ENCODE data around the gene AQP7. TPM values are rescaled to one million over a fixed set of nuclear protein-coding genes. Genes with fewer than 3 reads are reported as not detected.
A peak's percentile ranks its signal among the peaks of the same experiment; 100 is the strongest.

Gene AQP7
- total and polyA plus RNA-seq, 9 of the 15 experiments (the other 6 are each of a cell fraction or from before 2014, with no cell fraction given): 0.04 to 0.53 (median 0.07) TPM; not detected in 4

DNA sequence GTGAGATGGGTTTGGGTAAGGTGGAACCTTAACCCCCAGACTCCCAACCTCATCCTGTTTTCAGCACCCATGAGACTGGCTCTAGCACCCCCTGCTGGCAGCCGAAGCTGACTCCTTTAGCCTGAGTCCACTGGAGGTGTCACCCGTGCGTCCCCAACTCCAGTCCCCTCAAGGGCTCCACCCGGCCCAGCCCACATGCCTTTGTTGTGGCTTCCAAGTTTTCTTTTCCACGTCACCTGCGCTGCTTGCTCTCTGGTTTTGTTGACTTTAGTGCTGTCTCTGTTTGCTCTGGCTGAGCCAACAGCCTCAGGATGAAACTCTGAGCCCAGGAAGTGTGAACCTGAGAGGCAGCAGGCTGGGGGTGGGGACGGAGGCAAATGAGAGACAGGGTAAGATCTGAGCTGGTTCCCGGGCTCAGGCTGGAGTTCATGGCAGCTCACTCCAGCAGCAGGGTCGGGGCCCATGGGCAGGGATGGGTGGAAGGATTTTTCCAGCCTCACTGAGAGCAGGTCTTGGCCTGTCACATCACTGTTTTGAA lies 13.2 kb upstream of the AQP7 start (continued):
- TF ChIP-seq SIRT6 (IDR thresholded peaks at IDR 0.05; ENCODE audit: low read depth, low read length) (no peak), ZNF561 (CRISPR knock-in tag; conservative IDR thresholded peaks at IDR 0.05) (no peak), GABPB2 (CRISPR knock-in tag; conservative IDR thresholded peaks at IDR 0.05) (no peak), ARNT (IDR thresholded peaks at IDR 0.05) (no peak), FOXA3 (CRISPR knock-in tag; conservative IDR thresholded peaks at IDR 0.05 in 1 of 2, IDR thresholded peaks at IDR 0.05 in 1 of 2) (peak; percentile 12 to 46; a peak in 1 of 4 replicates)

DNA sequence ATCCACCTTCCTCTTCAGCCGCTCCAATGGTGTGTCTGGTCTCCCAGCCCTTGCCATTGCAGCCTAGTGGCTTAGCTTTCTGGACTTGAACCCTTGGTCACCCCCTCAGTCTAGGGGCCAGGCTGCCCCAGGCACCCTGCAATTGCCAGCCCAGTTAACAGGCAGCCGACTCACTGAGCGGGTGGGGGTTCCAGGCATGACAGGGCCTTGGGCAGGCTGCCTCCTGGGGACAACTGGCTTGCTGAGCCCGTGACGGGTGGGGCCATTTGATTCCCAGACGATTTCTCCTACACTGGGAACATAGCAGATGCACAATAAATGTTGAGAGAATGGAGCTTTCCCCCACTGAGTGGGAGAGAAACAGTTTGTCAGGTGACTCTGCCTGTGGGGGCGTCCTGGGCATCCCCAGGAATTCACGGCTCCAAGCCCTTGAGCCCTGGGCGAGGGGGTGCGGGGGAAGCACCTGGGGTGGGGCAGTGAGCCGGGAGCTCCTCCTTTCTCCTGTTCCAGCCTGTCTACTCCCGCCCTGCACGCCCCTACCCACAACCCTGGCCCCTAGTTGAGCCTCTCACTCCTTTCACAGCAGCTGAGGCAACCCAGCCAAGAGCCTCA lies 12.6 kb upstream of the AQP7 start:
- Histone ChIP-seq H4K20me1 (replicated peaks; ENCODE audit: control insufficient read depth, insufficient read depth, low read length) (no peaks in the 10 kb centered on the region), H3K9me3 (replicated peaks; ENCODE audit: control insufficient read depth, insufficient read depth, low read depth, low read length) (no peaks in the 10 kb centered on the region), H3K9ac (ENCODE audit: insufficient read depth in 1 of 2, low read depth in 2 of 2, low read length in 2 of 2) (peak overlapping the region in 1 of 2 experiments; percentile 83; a peak in 2 of 4 replicates), H3K27ac (ENCODE audit: extremely low read depth, low read depth, low read length) (no peak overlapping the region; the same call in 2 of the 3 replicates), H3K4me2 (ENCODE audit: insufficient read depth, low read length) (peak overlapping the region; percentile 39), H3K27me3 (ENCODE audit: control insufficient read depth in 2 of 2, insufficient read depth in 2 of 2, low read length in 2 of 2) (no peaks in the 10 kb centered on the region), H3K79me2 (ENCODE audit: control insufficient read depth, insufficient read depth, low read length) (no peaks in the 10 kb centered on the region), H3K9me1 (ENCODE audit: control insufficient read depth, insufficient read depth, low read length) (no peaks in the 10 kb centered on the region), H3K4me3 (no peak overlapping the region), H3K36me3 (ENCODE audit: control insufficient read depth, insufficient read depth, low read length) (no peaks in the 10 kb centered on the region), H2AFZ (ENCODE audit: low read depth, low read length) (peak overlapping the region; percentile 88), H3K4me1 (replicated peaks in 1 of 2; ENCODE audit: control insufficient read depth in 2 of 2, insufficient read depth in 2 of 2, low read length in 2 of 2) (peaks cover 19 to 32% of the 10 kb centered on the region in 2 experiments; a peak in 4 of 5 replicates)
- in situ Hi-C loops (cut with MboI): no loop called here
- FAIRE-seq (no peak), DNase-seq (ENCODE audit: extremely low read depth in 1 of 4, low spot score in 3 of 4) (peak in 1 of 4 experiments; percentile 8), ATAC-seq (peak; percentile 68)
- WGBS (ENCODE audit: insufficient coverage, low coverage, missing lambda C conversion rate): 28% methylated on average over 12 of the region's 13 CpGs
- BruUV-seq (replicated peaks): no TSS peak
- no peak for TF ChIP-seq JUNB (CRISPR knock-in tag; conservative IDR thresholded peaks at IDR 0.05)
- TF ChIP-seq POLR3A (IDR thresholded peaks at IDR 0.05; ENCODE audit: borderline replicate concordance, extremely low read depth, insufficient read depth, insufficient read length): no peak
- no peak for TF ChIP-seq HEY1 (CRISPR knock-in tag; IDR thresholded peaks at IDR 0.05; ENCODE audit: borderline replicate concordance)
- no peak for TF ChIP-seq HMG20B (CRISPR knock-in tag; IDR thresholded peaks at IDR 0.05)
- no peak for TF ChIP-seq EGR1 (conservative IDR thresholded peaks at IDR 0.05)
- no peak for TF ChIP-seq MAFK (IDR thresholded peaks at IDR 0.05; ENCODE audit: low read length)
- no peak for TF ChIP-seq ZNF23 (CRISPR knock-in tag; IDR thresholded peaks at IDR 0.05)
- TF ChIP-seq TEAD1 (CRISPR knock-in tag; IDR thresholded peaks at IDR 0.05): no peak
- TF ChIP-seq, protein P1, sequence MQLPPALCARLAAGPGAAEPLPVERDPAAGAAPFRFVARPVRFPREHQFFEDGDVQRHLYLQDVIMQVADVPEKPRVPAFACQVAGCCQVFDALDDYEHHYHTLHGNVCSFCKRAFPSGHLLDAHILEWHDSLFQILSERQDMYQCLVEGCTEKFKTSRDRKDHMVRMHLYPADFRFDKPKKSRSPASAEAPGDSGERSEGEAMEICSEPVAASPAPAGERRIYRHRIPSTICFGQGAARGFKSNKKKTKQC (CRISPR knock-in tag; IDR thresholded peaks at IDR 0.05): no peak
- TF ChIP-seq, protein P2, sequence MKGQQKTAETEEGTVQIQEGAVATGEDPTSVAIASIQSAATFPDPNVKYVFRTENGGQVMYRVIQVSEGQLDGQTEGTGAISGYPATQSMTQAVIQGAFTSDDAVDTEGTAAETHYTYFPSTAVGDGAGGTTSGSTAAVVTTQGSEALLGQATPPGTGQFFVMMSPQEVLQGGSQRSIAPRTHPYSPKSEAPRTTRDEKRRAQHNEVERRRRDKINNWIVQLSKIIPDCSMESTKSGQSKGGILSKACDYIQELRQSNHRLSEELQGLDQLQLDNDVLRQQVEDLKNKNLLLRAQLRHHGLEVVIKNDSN (CRISPR knock-in tag; IDR thresholded peaks at IDR 0.05): no peak
- TF ChIP-seq, protein P3, sequence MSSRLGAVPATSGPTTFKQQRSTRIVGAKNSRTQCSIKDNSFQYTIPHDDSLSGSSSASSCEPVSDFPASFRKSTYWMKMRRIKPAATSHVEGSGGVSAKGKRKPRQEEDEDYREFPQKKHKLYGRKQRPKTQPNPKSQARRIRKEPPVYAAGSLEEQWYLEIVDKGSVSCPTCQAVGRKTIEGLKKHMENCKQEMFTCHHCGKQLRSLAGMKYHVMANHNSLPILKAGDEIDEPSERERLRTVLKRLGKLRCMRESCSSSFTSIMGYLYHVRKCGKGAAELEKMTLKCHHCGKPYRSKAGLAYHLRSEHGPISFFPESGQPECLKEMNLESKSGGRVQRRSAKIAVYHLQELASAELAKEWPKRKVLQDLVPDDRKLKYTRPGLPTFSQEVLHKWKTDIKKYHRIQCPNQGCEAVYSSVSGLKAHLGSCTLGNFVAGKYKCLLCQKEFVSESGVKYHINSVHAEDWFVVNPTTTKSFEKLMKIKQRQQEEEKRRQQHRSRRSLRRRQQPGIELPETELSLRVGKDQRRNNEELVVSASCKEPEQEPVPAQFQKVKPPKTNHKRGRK (tag; IDR thresholded peaks at IDR 0.05): no peak
- TF ChIP-seq ARNT (IDR thresholded peaks at IDR 0.05): no peak
- intact Hi-C loops (cut with micrococcal nuclease): loop anchor here (5.0 kb wide), 1 partner anchor 37 kb away; no protein-coding TSS in a partner anchor
- ChIA-PET POLR2A (interaction anchor here (0.7 kb wide), 2 partner anchors 10 to 20 kb away, joined by 3 read pairs; no protein-coding TSS in a partner anchor), CTCF (ENCODE audit: low intra/inter-chr PET ratio) (interaction anchor here (1.2 kb wide), 1 partner anchor 186 kb away, joined by 6 read pairs; no protein-coding TSS in a partner anchor)
